Keratinocyte (primary cell): ENCODE measurements around the gene PRAMEF9. TPM values are rescaled to one million over a fixed set of nuclear protein-coding genes. Genes with fewer than 3 reads are reported as not detected.
A peak's percentile ranks its signal among the peaks of the same experiment; 100 is the strongest.

Source experiments
- DNase-seq: peaks from one replicate; pipeline ENCODE4 v3.0.0-alpha.2; 2011; ENCODE audit warnings: low read depth, missing footprints, low spot score
- FAIRE-seq: peaks from 2 replicates; lab custom pipeline; 2011; peaks lifted over from hg19 to GRCh38; lab: Jason Lieb, UNC
- H2AFZ ChIP-seq: 2 replicates; pipeline ENCODE4 v1.6.0; 2012; ENCODE audit warnings: low read length, control low read depth, inconsistent platforms; ENCODE audit not compliant: control insufficient read depth
- H3K27ac ChIP-seq: 2 replicates; pipeline ENCODE4 v1.5.1; 2011; ENCODE audit warnings: low read length; ENCODE audit not compliant: control insufficient read depth, insufficient read depth
- H3K27me3 ChIP-seq: 3 replicates; pipeline ENCODE4 v1.6.0; 2011; ENCODE audit warnings: low read length; ENCODE audit not compliant: control insufficient read depth, insufficient read depth; ENCODE audit errors: extremely low read depth
- H3K36me3 ChIP-seq, 2 experiments: 2 replicates in 1 of 2; 3 replicates in 1 of 2; pipeline ENCODE4 v1.5.1; 2011; ENCODE audit warnings: low read length in 2 of 2, mild to moderate bottlenecking in 1 of 2; ENCODE audit not compliant: control insufficient read depth in 2 of 2, insufficient read depth in 2 of 2; ENCODE audit errors: extremely low read depth in 1 of 2
- H3K4me1 ChIP-seq: 3 replicates; pipeline ENCODE4 v1.5.1; 2011; ENCODE audit warnings: low read length; ENCODE audit not compliant: control insufficient read depth, insufficient read depth; ENCODE audit errors: extremely low read depth
- H3K4me2 ChIP-seq: 3 replicates; pipeline ENCODE4 v1.6.0; 2011; ENCODE audit warnings: low read depth, low read length; ENCODE audit not compliant: control insufficient read depth, insufficient read depth; ENCODE audit errors: extremely low read depth
- H3K4me3 ChIP-seq, 3 experiments: fragments of 200-600 bp in 1 of 3; sonication (generic) in 1 of 3; 2 replicates in 2 of 3; 3 replicates in 1 of 3; pipeline ENCODE4 v1.5.1; 2011 to 2016; ENCODE audit warnings: low read length in 3 of 3, mild to moderate bottlenecking in 3 of 3, control low read depth in 2 of 3, inconsistent platforms in 1 of 3, low read depth in 1 of 3, mixed read lengths in 1 of 3, mixed run types in 1 of 3, moderate library complexity in 1 of 3; ENCODE audit not compliant: control insufficient read depth in 2 of 3, insufficient read depth in 2 of 3; ENCODE audit errors: extremely low read depth in 1 of 3
- H3K79me2 ChIP-seq: 2 replicates; pipeline ENCODE4 v1.6.0; 2012; ENCODE audit warnings: low read length; ENCODE audit not compliant: control insufficient read depth, insufficient read depth
- H3K9ac ChIP-seq: 3 replicates; pipeline ENCODE4 v1.6.0; 2011; ENCODE audit warnings: low read length; ENCODE audit not compliant: control insufficient read depth, insufficient read depth; ENCODE audit errors: extremely low read depth
- H3K9me1 ChIP-seq: 3 replicates; pipeline ENCODE4 v1.6.0; 2011; ENCODE audit warnings: low read length; ENCODE audit not compliant: control insufficient read depth, insufficient read depth; ENCODE audit errors: extremely low read depth
- H3K9me3 ChIP-seq: 2 replicates; pipeline ENCODE4 v1.5.1; 2012; ENCODE audit warnings: low read depth, low read length; ENCODE audit not compliant: control insufficient read depth
- H4K20me1 ChIP-seq: 3 replicates; pipeline ENCODE4 v1.6.0; 2011; ENCODE audit warnings: low read length; ENCODE audit not compliant: control insufficient read depth, insufficient read depth; ENCODE audit errors: extremely low read depth
- CTCF ChIP-seq, 3 experiments: IDR thresholded peaks in 1 of 3; conservative IDR thresholded peaks in 1 of 3; optimal IDR thresholded peaks in 1 of 3; 2 replicates in 2 of 3; 3 replicates in 1 of 3; pipeline versions ENCODE3 to v1.5.1; 2011; ENCODE audit warnings: low read length in 3 of 3, mild to moderate bottlenecking in 3 of 3, moderate library complexity in 2 of 3, control low read depth in 1 of 3, inconsistent platforms in 1 of 3; ENCODE audit not compliant: insufficient read depth in 2 of 3; ENCODE audit errors: extremely low read depth in 1 of 3
- EZH2 ChIP-seq: IDR thresholded peaks from one replicate; pipeline ENCODE4 v1.6.1; 2012; ENCODE audit warnings: inconsistent platforms, mild to moderate bottlenecking, low read length, moderate library complexity
- dilution Hi-C: fragments of 300-500 bp; cut with MboI; formaldehyde crosslinking; loops from one replicate; pipeline ENCODE4 v1.7.0; 2020; ENCODE audit warnings: low sequenced_read_pairs; ENCODE audit not compliant: extremely low pct_ligation_motif_present
- polyA plus RNA-seq, 5 experiments: library from polyadenylated mRNA; depleted of rRNA in 3 of 5; stranded (reverse) in 3 of 5; stranded (forward) in 1 of 5; unstranded in 1 of 5; fragments of >200 nt; gene quantifications; 1 replicate in 1 of 5; 2 replicates in 3 of 5; 3 replicates in 1 of 5; pipeline versions ENCODE4 v1.2.1 to v1.2.3, GENCODE V29; 2011 to 2012; ENCODE audit warnings: missing spikeins in 2 of 5, low read depth in 1 of 5, low replicate concordance in 1 of 5

PRAMEF9 gene
- polyA plus RNA-seq, 1 donor (not counting 4 experiments of a cell fraction or from before 2014, with no cell fraction given), result not detected

- Histone ChIP-seq H3K9ac (no peak overlapping the region), H3K36me3 (no peaks in the 10 kb centered on the region), H3K4me2 (no peak overlapping the region), H3K4me1 (no peaks in the 10 kb centered on the region), H3K27ac (no peak overlapping the region), H2AFZ (no peak overlapping the region), H4K20me1 (no peaks in the 10 kb centered on the region), H3K4me3 (no peak overlapping the region), H3K27me3 (no peaks in the 10 kb centered on the region), H3K9me3 (no peaks in the 10 kb centered on the region), H3K9me1 (no peaks in the 10 kb centered on the region), H3K79me2 (no peaks in the 10 kb centered on the region)
- dilution Hi-C loops, result no loop called here
- FAIRE-seq (no peak), DNase-seq (no peak)
- peak in 1 of 3 experiments; percentile 45 for TF ChIP-seq CTCF (optimal IDR thresholded peaks at IDR 0.05 in 1 of 3, IDR thresholded peaks at IDR 0.05 in 1 of 3, conservative IDR thresholded peaks at IDR 0.05 in 1 of 3; ENCODE audit: extremely low read depth in 1 of 3, insufficient read depth in 2 of 3, low read length in 3 of 3)
- TF ChIP-seq EZH2, result no peak
These were observed 56.7 kb downstream of the PRAMEF9 start for GRCh38 chr1:13228343-13228781.

Other genes starting within 250 kb of the PRAMEF9 start
- gene PRAMEF6, start 224.3 kb upstream of the PRAMEF9 start, polyA plus RNA-seq, result not detected in 3 replicates
- not detected in 3 replicates for gene PRAMEF27, start 115.3 kb upstream of the PRAMEF9 start, polyA plus RNA-seq
- gene HNRNPCL3, start 111.1 kb upstream of the PRAMEF9 start, polyA plus RNA-seq, result not detected in 3 replicates
- gene PRAMEF25, start 101.1 kb upstream of the PRAMEF9 start, polyA plus RNA-seq, result not detected in 3 replicates
- gene HNRNPCL2, start 55.0 kb upstream of the PRAMEF9 start, polyA plus RNA-seq, result not detected in 3 replicates
- not detected in 3 replicates for gene PRAMEF26, start 15.8 kb upstream of the PRAMEF9 start, polyA plus RNA-seq
- gene HNRNPCL4, start 6.2 kb upstream of the PRAMEF9 start, polyA plus RNA-seq, result not detected in 3 replicates
- gene PRAMEF13, start 29.6 kb downstream of the PRAMEF9 start, polyA plus RNA-seq, result not detected in 3 replicates
- gene PRAMEF18, start 54.3 kb downstream of the PRAMEF9 start, polyA plus RNA-seq, result not detected in 3 replicates
- not detected in 3 replicates for gene PRAMEF5, start 82.3 kb downstream of the PRAMEF9 start, polyA plus RNA-seq
- not detected in 3 replicates for gene PRAMEF8, start 113.3 kb downstream of the PRAMEF9 start, polyA plus RNA-seq
- gene PRAMEF33, start 131.7 kb downstream of the PRAMEF9 start, polyA plus RNA-seq, result not detected in 3 replicates
- not detected in 3 replicates for gene PRAMEF15, start 143.7 kb downstream of the PRAMEF9 start, polyA plus RNA-seq
- not detected in 3 replicates for gene PRAMEF14, start 175.3 kb downstream of the PRAMEF9 start, polyA plus RNA-seq
- gene PRAMEF19, start 200.1 kb downstream of the PRAMEF9 start, polyA plus RNA-seq, result not detected in 3 replicates
- gene PRAMEF17, start 217.8 kb downstream of the PRAMEF9 start, polyA plus RNA-seq, result not detected in 3 replicates
- gene PRAMEF20, start 238.6 kb downstream of the PRAMEF9 start, polyA plus RNA-seq, result not detected in 3 replicates